ENCODE measurements around the gene PIEZO2.
A peak's percentile ranks its signal among the peaks of the same experiment; 100 is the strongest.

GRCh38 chr18:11040823-11041656, 108.3 kb downstream of the PIEZO2 start:
- peak; percentile 82 for TF ChIP-seq CTCF (IDR thresholded peaks at IDR 0.05; ENCODE audit: low read length)
- no peak for TF ChIP-seq EZH2 (IDR thresholded peaks at IDR 0.05; ENCODE audit: borderline replicate concordance, low read length)

Measured in OCI-LY1 (cell line).